Stimulated activated CD8-positive, alpha-beta memory T cell treated with anti-CD3 and anti-CD28 coated beads, Interleukin-15, amount 100 ng/mL, for 4 hours (primary cell): ENCODE measurements around the gene MYBPH.

Experiments
- DNase-seq, 2 donors: peaks; one replicate each; pipeline ENCODE4 v3.0.0-alpha.2; 2020; ENCODE audit warnings: low read depth in 2 of 2

MYBPH gene

GRCh38 chr1:203148579-203148978 is 27.0 kb downstream of the MYBPH start:
- no peak for DNase-seq

- no peak for DNase-seq
Observed at GRCh38 chr1:203148127-203148526, 27.5 kb downstream of the MYBPH start.

- DNase-seq = no peak
Observed at GRCh38 chr1:203147376-203147775, 28.2 kb downstream of the MYBPH start.

DNA sequence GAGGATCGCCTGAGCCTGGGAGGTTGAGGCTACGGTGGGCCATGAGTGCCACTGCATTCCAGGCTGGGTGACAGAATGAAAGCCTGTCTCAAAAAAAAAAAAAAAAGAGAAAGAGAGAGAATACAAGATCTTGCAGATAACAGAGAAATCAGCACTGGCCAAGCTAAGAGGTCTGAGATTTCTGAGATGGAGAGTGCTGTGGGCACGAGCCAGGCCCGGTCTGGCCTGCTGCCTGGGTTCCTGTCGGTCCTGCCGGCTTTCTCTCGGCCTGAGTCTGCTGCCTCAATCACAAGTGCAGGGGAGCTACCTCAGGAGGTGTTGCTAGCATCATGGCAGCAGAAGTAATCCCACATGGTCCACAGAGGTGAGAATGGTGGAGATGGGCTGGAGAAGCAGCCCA is 29.1 kb downstream of the MYBPH start:
- no peak for DNase-seq

GRCh38 chr1:203146042-203146369 is 29.6 kb downstream of the MYBPH start:
- no peak for DNase-seq

- DNase-seq = no peak
Observed at GRCh38 chr1:203145321-203146041, 30.1 kb downstream of the MYBPH start.

- DNase-seq = no peak
Observed at GRCh38 chr1:203144661-203145060, 31.0 kb downstream of the MYBPH start.

DNA sequence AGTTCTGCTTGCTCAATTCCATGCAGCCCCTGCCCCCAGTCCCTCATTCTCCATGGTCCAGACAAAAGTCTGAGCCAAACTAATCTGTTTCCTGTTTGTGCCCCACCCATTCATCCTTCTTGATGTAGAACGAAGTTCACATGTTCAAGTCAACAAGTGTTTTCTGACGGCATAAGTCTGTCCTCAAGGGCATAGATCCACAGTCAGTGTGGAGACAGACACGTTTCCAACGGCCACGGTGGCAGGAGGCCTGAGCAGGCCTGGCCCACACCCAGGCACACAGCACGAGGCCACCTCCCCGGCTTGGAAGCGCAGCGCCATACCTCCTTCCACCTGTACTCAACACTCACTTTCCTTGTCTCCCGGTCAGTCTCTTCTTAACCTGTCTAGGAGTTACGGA is 32.0 kb downstream of the MYBPH start:
- no peak for DNase-seq

DNA sequence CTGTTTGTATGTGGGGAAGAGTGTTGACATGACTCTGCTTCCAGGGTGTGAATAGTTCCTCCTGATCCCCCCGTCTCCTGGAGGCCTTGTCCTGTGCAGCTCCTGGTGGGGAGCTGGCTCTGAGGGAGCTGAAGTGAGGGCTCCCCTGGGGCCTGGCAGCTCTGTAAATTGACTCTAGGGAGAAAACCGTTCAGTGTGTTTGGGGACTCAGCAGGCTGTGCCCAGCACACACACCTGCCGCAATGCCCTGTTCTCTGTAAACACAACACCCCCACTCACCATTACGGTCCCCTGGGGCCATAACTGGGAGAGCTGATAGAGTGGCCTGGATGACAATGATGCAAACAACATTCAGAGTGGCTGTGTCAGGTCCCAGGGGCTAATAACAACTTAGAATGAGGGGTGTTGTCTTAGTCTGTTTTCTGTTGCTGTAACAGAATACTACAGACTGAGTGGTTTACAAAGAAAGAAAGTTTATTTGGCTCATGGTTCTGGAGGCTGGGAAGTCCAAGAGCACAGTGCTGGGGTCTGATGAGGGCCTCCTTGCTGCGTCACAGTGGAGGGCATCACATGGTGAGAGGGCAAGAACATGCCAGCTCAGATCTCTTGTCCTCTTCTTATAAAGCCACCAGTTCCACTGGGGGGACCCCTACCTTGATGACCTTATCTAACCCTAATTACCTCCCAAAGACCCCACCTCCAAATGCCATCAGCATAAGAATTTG is 32.8 kb downstream of the MYBPH start:
- no peak for DNase-seq

- no peak for DNase-seq
Observed at GRCh38 chr1:203142124-203142523, 33.5 kb downstream of the MYBPH start.

- no peak for DNase-seq
Observed at GRCh38 chr1:203140743-203141520, 34.7 kb downstream of the MYBPH start.

GRCh38 chr1:203139976-203140475 is 35.6 kb downstream of the MYBPH start:
- DNase-seq = no peak

DNA sequence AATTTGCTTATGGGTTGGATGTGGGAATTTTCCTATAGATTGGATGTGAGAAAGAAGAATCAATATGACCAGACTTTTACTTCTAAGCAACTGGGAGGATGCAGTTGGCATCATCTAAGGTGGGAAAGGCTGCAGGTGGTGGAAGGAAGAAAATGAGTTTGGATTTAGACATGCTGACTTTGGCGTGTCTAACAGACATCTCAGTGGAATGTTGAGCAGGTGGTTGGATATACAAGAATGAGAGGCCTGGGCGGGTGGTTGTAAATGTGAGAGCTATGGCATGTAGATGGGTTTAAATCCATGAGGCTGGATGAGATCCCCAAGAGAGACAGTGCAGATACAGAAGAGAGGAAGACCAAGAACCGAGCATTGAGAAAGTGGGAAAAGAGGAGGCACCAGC is 37.6 kb downstream of the MYBPH start:
- no peak for DNase-seq

GRCh38 chr1:203137324-203137723 is 38.3 kb downstream of the MYBPH start:
- DNase-seq = no peak

DNA sequence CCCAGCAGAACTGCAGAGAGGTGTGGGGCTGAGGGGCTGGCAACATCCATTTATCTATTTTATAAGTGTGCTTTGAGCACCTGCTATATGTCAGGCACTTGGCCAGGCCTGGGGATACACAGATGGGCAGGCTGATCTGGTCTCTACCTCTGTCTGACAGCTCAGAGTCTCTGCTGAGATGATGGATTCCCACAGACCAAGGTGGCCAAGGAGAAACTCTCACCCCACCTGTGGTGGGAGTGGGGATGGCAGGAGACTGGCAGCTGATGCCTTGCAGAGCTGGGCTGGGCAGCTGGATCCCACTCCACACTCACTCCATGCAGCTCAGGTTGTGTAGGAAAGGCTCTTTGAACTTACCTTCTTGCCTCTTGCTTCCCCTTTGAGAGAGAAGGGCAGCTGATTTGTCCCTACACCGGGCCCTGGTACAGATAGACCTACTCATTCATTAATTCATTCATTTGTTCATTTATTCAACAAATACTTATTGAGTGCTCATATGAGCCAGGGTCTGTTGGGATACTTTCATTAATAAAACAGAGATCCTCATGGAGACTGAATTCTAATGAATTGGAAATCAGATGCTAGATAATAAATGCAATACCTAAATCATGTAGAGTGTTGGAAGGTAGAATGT is 39.1 kb downstream of the MYBPH start:
- DNase-seq = no peak

DNA sequence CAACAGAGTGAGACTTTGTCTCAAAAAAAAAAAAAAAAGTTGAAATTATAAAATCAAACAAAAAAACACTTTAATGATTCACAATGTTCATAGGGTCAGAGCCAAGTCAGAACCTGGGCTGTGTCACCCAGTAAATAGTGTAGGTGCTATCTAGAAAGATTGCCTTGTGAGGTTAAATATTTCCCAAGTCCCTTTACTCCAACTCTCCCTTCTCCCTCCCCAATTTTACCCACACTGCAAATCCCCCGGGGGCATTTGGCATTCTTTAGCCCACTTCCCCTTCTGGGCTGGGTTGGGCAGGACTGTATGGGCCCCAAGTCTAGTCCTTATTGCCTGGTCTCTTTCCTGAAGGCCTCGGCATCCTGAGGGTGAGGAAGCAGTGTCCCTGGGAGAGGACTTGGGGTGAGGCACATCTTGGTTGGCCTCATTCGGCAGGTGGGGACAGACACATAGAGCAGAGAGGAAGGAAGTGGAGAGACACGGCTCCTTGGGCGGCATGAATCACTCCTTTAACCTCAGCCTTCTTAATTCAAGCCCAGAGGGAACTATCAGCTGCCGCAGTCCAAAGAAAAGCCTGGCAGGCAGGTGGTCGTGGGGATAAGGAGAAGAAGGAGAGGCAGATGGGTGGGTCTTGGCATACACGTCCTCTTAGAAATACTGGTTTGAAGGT is 39.9 kb downstream of the MYBPH start:
- no peak for DNase-seq

- DNase-seq = no peak
Observed at GRCh38 chr1:203133970-203134725, 41.5 kb downstream of the MYBPH start.

GRCh38 chr1:203131548-203132200 is 44.0 kb downstream of the MYBPH start:
- DNase-seq = no peak

- DNase-seq = no peak
Observed at GRCh38 chr1:203130358-203130985, 45.2 kb downstream of the MYBPH start.
